GM19099 (cell line): Measurements from ENCODE around the gene MBNL2.

Source experiments
- POLR2A ChIP-seq: IDR thresholded peaks from 3 replicates; pipeline ENCODE4 v1.6.1; 2011; ENCODE audit warnings: low read depth; ENCODE audit not compliant: insufficient read length; ENCODE audit errors: extremely low read depth

Gene MBNL2

DNA sequence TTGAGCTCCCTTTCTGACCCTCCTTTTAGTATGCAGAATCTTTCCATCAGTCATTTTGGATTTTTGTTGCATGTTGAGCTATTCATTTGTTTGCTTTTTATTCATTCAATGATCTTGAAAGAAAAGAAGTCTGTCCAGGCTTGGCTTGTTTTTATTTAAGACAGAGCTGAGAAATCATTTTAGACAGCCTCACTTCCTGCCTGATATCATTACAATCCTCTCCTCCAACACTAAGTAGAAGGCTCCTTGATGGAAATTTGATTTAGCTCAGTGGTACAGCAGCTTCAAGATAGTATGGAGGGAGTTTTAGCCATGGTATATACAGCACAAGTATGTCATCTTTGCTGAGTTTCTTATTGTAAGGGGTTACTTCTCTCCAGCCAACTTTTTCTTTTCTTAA is 28.4 kb downstream of the MBNL2 start:
- TF ChIP-seq POLR2A, result no peak

- TF ChIP-seq POLR2A, result no peak
Observed at GRCh38 chr13:97252735-97253134, 30.6 kb downstream of the MBNL2 start.

DNA sequence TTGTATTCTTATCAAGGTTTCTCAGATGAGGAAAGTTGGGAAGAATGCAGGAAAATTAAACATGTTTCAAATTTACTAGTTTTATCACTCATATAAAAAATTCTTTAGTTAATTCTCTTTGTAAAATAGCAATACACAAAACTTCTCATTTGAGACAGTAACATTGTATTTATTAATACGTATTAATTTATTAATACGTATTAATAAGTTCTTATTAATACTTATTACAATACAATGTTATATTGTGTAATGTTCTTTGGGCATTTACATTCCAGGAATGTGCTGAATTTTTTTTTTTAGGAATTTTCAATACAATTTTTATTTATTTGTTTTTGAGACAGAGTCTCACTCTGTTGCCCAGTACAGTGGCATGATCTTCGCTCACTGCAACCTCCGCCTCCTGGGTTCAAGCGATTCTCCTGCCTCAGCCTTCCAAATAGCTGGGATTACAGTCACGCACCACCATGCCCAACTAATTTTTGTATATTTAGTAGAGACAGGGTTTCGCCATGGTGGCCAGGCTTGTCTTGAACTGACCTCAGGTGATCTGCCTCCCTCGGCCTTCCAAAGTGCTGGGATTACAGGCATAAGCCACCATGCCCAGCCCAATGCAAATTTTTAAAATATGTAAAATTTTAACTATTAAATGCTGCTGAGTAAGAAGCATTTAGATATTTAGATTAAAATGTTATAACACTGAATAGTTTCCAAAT is 31.6 kb downstream of the MBNL2 start:
- no peak for TF ChIP-seq POLR2A

DNA sequence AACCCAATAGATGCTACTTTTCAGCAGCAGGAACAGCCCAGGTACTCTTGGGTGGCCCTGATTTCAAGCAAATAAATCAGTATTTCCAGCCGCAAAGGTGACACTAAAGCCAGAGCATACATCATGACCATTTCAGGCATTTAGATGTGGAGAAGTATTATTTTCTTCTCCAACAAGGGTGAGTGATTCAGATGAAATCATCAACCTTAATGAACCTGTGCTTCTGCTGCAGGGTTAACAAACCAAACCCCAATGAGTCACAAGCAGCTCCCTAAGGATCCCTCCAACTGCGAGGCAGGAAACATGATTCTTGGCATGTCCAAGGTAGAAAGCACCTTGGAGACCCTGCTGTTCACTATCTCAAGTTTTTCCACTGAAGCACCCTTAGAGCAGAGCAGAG is 32.7 kb downstream of the MBNL2 start:
- TF ChIP-seq POLR2A, result no peak

DNA sequence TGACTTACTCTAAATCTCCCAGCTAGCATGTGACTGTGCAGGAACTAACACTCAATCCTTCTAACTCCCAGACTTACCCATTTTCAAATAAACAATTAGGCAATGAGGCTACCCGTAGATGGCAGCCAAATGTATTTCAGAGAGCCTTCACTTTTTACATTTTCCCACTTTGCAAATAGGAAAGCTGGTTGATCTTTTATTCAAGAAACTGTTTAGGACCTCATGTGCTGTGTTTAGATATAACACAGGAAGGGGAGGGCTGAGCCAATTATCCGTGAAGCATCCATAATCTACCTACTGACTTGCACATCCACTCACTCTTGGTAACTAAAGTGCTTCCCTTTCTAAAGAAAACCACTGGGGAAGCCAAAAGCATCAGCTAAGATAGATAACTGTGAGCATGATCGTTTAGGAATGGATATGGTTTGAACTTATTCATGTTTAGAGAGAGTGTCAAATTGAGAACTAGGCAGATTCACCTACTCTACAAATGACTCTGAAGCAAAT is 33.4 kb downstream of the MBNL2 start:
- TF ChIP-seq POLR2A, result no peak

DNA sequence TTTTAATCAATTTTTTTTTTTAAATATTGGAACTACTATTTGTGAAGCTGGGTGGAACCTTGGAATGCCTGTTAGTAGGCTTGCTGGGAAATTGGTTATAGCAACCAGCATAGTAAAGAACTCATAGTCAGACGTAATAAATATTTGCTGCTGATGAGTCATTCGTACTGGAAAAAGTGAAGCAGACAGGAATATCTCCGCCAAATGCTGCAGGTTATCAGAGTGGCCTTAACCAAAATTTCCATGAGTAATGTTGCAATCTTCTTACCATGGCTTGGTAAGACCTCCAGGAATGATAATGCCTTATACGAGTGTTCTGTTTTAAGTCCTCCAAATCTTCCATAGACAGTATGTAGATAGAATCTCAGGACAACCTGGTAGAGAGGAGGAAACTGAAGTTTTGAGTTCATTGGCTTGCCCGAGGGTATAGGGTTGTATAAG is 34.2 kb downstream of the MBNL2 start:
- no peak for TF ChIP-seq POLR2A

GRCh38 chr13:97257228-97257755 is 35.2 kb downstream of the MBNL2 start:
- TF ChIP-seq POLR2A, result no peak

DNA sequence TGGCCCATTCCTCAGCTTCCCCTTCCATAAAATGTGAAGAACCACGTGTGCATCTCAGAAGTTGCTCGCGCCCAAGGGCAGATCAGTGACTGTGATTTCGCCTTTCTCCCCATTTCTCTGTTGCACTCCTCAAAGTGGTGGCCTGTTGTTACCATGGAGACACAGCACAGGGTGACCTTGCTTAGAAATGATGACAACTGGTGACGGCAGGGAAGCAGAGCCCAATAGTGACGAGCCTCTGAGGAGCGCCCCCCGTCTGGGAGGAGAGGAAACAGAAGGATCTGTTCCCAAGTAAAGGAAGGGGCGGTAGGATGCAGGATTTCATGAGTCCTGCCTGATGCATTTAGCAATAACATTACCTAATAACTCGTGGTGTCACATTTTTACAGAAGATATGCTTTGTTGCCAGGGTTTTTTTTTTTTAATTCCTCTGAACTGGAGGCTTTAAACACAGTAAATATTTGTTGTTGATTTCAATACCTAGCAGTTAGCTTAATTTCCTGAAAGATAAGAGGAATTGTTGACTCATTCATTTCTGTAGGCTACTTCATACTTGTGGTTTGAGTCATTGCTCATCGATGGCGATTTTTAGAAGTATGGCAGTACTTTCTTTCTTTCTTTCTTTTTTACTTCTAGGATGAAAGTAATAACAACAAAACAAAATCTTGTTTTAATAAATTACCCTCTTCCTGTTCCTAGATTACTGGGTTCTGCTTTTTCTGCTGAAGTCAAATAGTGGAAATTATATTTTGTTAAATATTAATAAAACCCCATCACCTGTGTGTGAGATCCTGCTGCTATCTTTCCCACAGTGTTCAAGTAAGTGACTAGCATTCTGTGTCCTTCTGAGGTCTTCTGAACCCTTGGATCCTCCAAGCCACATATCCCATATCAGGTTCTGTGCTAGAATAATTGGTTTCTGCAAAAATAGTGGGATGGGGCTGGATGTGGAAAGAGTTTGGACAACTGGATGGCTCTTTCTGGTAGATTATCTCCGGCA is 36.0 kb downstream of the MBNL2 start:
- no peak for TF ChIP-seq POLR2A

- no peak for TF ChIP-seq POLR2A
Observed at GRCh38 chr13:97258801-97259200, 36.7 kb downstream of the MBNL2 start.

GRCh38 chr13:97259410-97259797 is 37.3 kb downstream of the MBNL2 start:
- TF ChIP-seq POLR2A, result no peak

- TF ChIP-seq POLR2A, result no peak
Observed at GRCh38 chr13:97259798-97260714, 37.9 kb downstream of the MBNL2 start.

- TF ChIP-seq POLR2A, result no peak
Observed at GRCh38 chr13:97261254-97262005, 39.3 kb downstream of the MBNL2 start.

- TF ChIP-seq POLR2A, result no peak
Observed at GRCh38 chr13:97262058-97262457, 39.9 kb downstream of the MBNL2 start.

GRCh38 chr13:97263160-97263559 is 41.0 kb downstream of the MBNL2 start:
- no peak for TF ChIP-seq POLR2A
